Endothelial cell of umbilical vein (primary cell): ENCODE measurements around the gene METTL24. TPM values are rescaled to one million over a fixed set of nuclear protein-coding genes. Genes with fewer than 3 reads are reported as not detected.

ENCODE experiments used
- BruUV-seq: library from RNA; stranded (reverse); fragments of 400-500 nt; replicated peaks from 2 replicates; lab custom pipeline; 2021; lab: Mats Ljungman, UMichigan
- CTCF ChIA-PET: fragments of 300-600, 350-600 bp; sonication (Branson Sonifier 250); formaldehyde crosslinking; loops from one replicate; lab custom pipeline; 2021; ENCODE audit warnings: antibody characterized with exemption, inconsistent platforms; lab: Charles Lee
- POLR2A ChIA-PET: fragments of 300-600, 350-600 bp; sonication (Branson Sonifier 250); formaldehyde crosslinking; loops from one replicate; lab custom pipeline; 2021; ENCODE audit warnings: antibody characterized with exemption, inconsistent platforms; lab: Charles Lee
- DNase-seq: peaks from one replicate; pipeline ENCODE4 v3.0.0-alpha.2; 2011; ENCODE audit warnings: low read depth, low spot score
- FAIRE-seq: peaks from 2 replicates; lab custom pipeline; 2011; peaks lifted over from hg19 to GRCh38; lab: Jason Lieb, UNC
- H2AFZ ChIP-seq: 2 replicates; pipeline ENCODE4 v1.6.0; 2012; ENCODE audit warnings: low read depth, low read length, control low read depth, inconsistent platforms
- H3K27ac ChIP-seq: 2 replicates; pipeline ENCODE4 v1.5.1; 2011; ENCODE audit warnings: low read depth, mild to moderate bottlenecking, control low read depth, low read length, moderate library complexity; ENCODE audit not compliant: insufficient read depth
- H3K27me3 ChIP-seq, 2 experiments: 2 replicates each; pipeline versions ENCODE4 v1.6.0 to v1.6.1; 2011; ENCODE audit warnings: low read length in 2 of 2, mixed read lengths in 1 of 2; ENCODE audit not compliant: control insufficient read depth in 2 of 2, insufficient read depth in 2 of 2
- H3K36me3 ChIP-seq, 2 experiments: 2 replicates in 1 of 2; 3 replicates in 1 of 2; pipeline ENCODE4 v1.5.1; 2011; ENCODE audit warnings: low read length in 2 of 2, mild to moderate bottlenecking in 1 of 2, moderate library complexity in 1 of 2; ENCODE audit not compliant: control insufficient read depth in 2 of 2, insufficient read depth in 2 of 2; ENCODE audit errors: extremely low read depth in 1 of 2
- H3K4me1 ChIP-seq: 3 replicates; pipeline ENCODE4 v1.5.1; 2011; ENCODE audit warnings: mild to moderate bottlenecking, low read length; ENCODE audit not compliant: control insufficient read depth, insufficient read depth; ENCODE audit errors: extremely low read depth
- H3K4me2 ChIP-seq: 2 replicates; pipeline ENCODE4 v1.6.1; 2011; ENCODE audit warnings: low read length, control low read depth, mixed read lengths; ENCODE audit not compliant: insufficient read depth
- H3K4me3 ChIP-seq, 3 experiments: fragments of 200-600 bp in 1 of 3; sonication (generic), shearing (Covaris generic) in 1 of 3; replicated peaks in 1 of 3; 2 replicates each; pipeline ENCODE4 v1.5.1; 2011 to 2016; ENCODE audit warnings: control low read depth in 3 of 3, low read length in 3 of 3, mild to moderate bottlenecking in 2 of 3, inconsistent platforms in 1 of 3, low read depth in 1 of 3, moderate library complexity in 1 of 3; ENCODE audit not compliant: insufficient read depth in 1 of 3
- H3K79me2 ChIP-seq: 2 replicates; pipeline ENCODE4 v1.6.0; 2012; ENCODE audit warnings: low read length, inconsistent platforms; ENCODE audit not compliant: control insufficient read depth, insufficient read depth
- H3K9ac ChIP-seq: replicated peaks from 2 replicates; pipeline ENCODE3; 2011; ENCODE audit warnings: low read length, control low read depth; ENCODE audit not compliant: insufficient read depth; ENCODE audit errors: extremely low read depth
- H3K9me1 ChIP-seq: replicated peaks from 3 replicates; pipeline ENCODE4 v1.6.0; 2011; ENCODE audit warnings: mild to moderate bottlenecking, low read length; ENCODE audit not compliant: control insufficient read depth, insufficient read depth; ENCODE audit errors: extremely low read depth
- H3K9me3 ChIP-seq: replicated peaks from 2 replicates; pipeline ENCODE4 v1.5.1; 2012; ENCODE audit warnings: low read length, inconsistent platforms; ENCODE audit not compliant: control insufficient read depth, insufficient read depth
- H4K20me1 ChIP-seq: replicated peaks from 2 replicates; pipeline ENCODE3; 2011; ENCODE audit warnings: mild to moderate bottlenecking, low read length; ENCODE audit not compliant: control insufficient read depth, insufficient read depth; ENCODE audit errors: extremely low read depth
- EZH2 ChIP-seq: IDR thresholded peaks from 2 replicates; pipeline ENCODE4 v1.6.1; 2012; ENCODE audit warnings: borderline replicate concordance, low read depth, mild to moderate bottlenecking, moderate library complexity, low read length, inconsistent platforms; ENCODE audit not compliant: severe bottlenecking
- FOS ChIP-seq: IDR thresholded peaks from 2 replicates; pipeline ENCODE4 v1.6.1; 2011; ENCODE audit warnings: mild to moderate bottlenecking, low read length, moderate library complexity, borderline replicate concordance; ENCODE audit not compliant: insufficient read depth
- GATA2 ChIP-seq: IDR thresholded peaks from 2 replicates; pipeline ENCODE4 v1.7.0; 2011; ENCODE audit warnings: low read depth, mild to moderate bottlenecking, moderate library complexity, mixed read lengths, low read length; ENCODE audit not compliant: insufficient read length, insufficient read depth
- JUN ChIP-seq: IDR thresholded peaks from 2 replicates; pipeline ENCODE4 v1.6.1; 2011; ENCODE audit warnings: borderline replicate concordance, low read depth; ENCODE audit not compliant: insufficient read length, insufficient read depth
- MYC ChIP-seq: IDR thresholded peaks from one replicate; pipeline ENCODE4 v1.6.1; 2011; ENCODE audit warnings: mild to moderate bottlenecking, low read depth, low read length
- POLR2A ChIP-seq: IDR thresholded peaks from 2 replicates; pipeline ENCODE4 v1.6.1; 2012; ENCODE audit warnings: low read depth, mild to moderate bottlenecking, control low read depth, low read length
- POLR2AphosphoS5 ChIP-seq: IDR thresholded peaks from 2 replicates; pipeline ENCODE4 v1.6.1; 2012; ENCODE audit warnings: low read depth, mild to moderate bottlenecking, control low read depth, low read length, moderate library complexity; ENCODE audit not compliant: insufficient read depth
- dilution Hi-C: fragments of 300-500 bp; cut with MboI; formaldehyde crosslinking; loops from one replicate; pipeline ENCODE4 v1.15.0; 2019; ENCODE audit warnings: low sequenced_read_pairs; ENCODE audit not compliant: extremely low pct_ligation_motif_present
- intact Hi-C: fragments of 100-400 bp; cut with micrococcal nuclease; formaldehyde crosslinking; loops from one replicate; pipeline ENCODE4 v1.10.0; 2022
- polyA plus RNA-seq, 4 experiments: library from polyadenylated mRNA; depleted of rRNA in 3 of 4; stranded (reverse) in 3 of 4; unstranded in 1 of 4; fragments of >200 nt; gene quantifications; 2 replicates each; pipeline versions ENCODE4 v1.2.1 to v1.2.3, GENCODE V29; 2011 to 2012; ENCODE audit warnings: missing spikeins in 1 of 4
- total RNA-seq: library from RNA; stranded (reverse); gene quantifications from 2 replicates; pipeline ENCODE4 v1.2.3, GENCODE V29; 2021
- TF ChIP-seq, protein P1 (sequence below), 2 donors: IDR thresholded peaks; 1 replicate in 1 of 2; 2 replicates in 1 of 2; pipeline ENCODE4 v1.5.1; 2011; ENCODE audit warnings: low read length in 2 of 2, mild to moderate bottlenecking in 2 of 2, moderate library complexity in 2 of 2, control low read depth in 1 of 2, inconsistent platforms in 1 of 2, low read depth in 1 of 2; ENCODE audit not compliant: insufficient read depth in 1 of 2; ENCODE audit errors: extremely low read depth in 1 of 2
- TF ChIP-seq, protein P2 (sequence below): IDR thresholded peaks from 2 replicates; pipeline ENCODE4 v1.6.1; 2011; ENCODE audit not compliant: insufficient read depth, insufficient read length

Gene METTL24
- total and polyA plus RNA-seq, 2 donors (not counting 3 experiments of a cell fraction or from before 2014, with no cell fraction given) = not detected

DNA sequence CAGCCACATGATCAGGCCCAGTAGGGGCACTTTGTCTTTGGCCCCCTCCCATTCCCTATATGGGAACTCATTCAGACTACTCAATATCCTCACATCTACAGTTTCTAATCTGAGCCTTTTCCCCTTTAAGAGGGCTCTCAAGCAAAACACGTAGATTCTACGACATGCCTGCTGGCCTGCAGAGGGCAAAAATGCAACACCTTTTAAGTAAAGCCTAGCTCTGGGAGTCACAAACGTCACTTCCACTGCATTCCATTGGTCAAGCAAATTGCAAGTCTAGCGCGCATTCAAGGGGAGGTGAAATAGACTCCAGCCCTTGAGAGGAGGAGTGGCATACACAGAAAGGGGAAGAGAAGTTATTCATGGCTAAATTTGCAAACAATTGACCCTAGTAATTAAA is 107.3 kb downstream of the METTL24 start:
- ChIA-PET POLR2A (no interaction called here), CTCF (no interaction called here)
- no peak overlapping the region for H3K4me3 ChIP-seq
- TF ChIP-seq FOS = no peak
- no peak for TF ChIP-seq JUN
- TF ChIP-seq EZH2 = no peak
- TF ChIP-seq, protein P1, sequence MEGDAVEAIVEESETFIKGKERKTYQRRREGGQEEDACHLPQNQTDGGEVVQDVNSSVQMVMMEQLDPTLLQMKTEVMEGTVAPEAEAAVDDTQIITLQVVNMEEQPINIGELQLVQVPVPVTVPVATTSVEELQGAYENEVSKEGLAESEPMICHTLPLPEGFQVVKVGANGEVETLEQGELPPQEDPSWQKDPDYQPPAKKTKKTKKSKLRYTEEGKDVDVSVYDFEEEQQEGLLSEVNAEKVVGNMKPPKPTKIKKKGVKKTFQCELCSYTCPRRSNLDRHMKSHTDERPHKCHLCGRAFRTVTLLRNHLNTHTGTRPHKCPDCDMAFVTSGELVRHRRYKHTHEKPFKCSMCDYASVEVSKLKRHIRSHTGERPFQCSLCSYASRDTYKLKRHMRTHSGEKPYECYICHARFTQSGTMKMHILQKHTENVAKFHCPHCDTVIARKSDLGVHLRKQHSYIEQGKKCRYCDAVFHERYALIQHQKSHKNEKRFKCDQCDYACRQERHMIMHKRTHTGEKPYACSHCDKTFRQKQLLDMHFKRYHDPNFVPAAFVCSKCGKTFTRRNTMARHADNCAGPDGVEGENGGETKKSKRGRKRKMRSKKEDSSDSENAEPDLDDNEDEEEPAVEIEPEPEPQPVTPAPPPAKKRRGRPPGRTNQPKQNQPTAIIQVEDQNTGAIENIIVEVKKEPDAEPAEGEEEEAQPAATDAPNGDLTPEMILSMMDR (IDR thresholded peaks at IDR 0.05; ENCODE audit: extremely low read depth in 1 of 2, insufficient read depth in 1 of 2, low read depth in 1 of 2, low read length in 2 of 2) = no peak
- TF ChIP-seq MYC = no peak
- no peak for TF ChIP-seq GATA2
- TF ChIP-seq POLR2A = no peak
- no peak for TF ChIP-seq POLR2AphosphoS5
- TF ChIP-seq, protein P2, sequence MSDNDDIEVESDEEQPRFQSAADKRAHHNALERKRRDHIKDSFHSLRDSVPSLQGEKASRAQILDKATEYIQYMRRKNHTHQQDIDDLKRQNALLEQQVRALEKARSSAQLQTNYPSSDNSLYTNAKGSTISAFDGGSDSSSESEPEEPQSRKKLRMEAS = no peak
- H3K4me2 ChIP-seq = no peak overlapping the region
- BruUV-seq = no TSS peak
- no peaks in the 10 kb centered on the region for H3K27me3 ChIP-seq
- dilution Hi-C loops (no loop called here), intact Hi-C loops (no loop called here)
- H3K9me1 ChIP-seq = no peaks in the 10 kb centered on the region
- H2AFZ ChIP-seq = no peak overlapping the region
- H3K36me3 ChIP-seq = no peaks in the 10 kb centered on the region
- no peaks in the 10 kb centered on the region for H3K9me3 ChIP-seq
- H3K9ac ChIP-seq = no peak overlapping the region
- no peaks in the 10 kb centered on the region for H3K4me1 ChIP-seq
- FAIRE-seq = no peak
- H3K27ac ChIP-seq = no peak overlapping the region
- DNase-seq = no peak
- H3K79me2 ChIP-seq = no peaks in the 10 kb centered on the region
- H4K20me1 ChIP-seq = no peaks in the 10 kb centered on the region
